DND-41 (cell line): Measurements from ENCODE around the gene SMS.

ENCODE experiments used
- EZH2 ChIP-seq: IDR thresholded peaks from 3 replicates; pipeline ENCODE4 v1.6.1; 2012; ENCODE audit warnings: borderline replicate concordance, low read depth, mild to moderate bottlenecking, moderate library complexity, low read length, inconsistent platforms; ENCODE audit not compliant: severe bottlenecking
- TF ChIP-seq, protein P1 (sequence below): IDR thresholded peaks from 2 replicates; pipeline ENCODE4 v1.5.1; 2012; ENCODE audit warnings: borderline replicate concordance, low read length, moderate library complexity, mild to moderate bottlenecking; ENCODE audit not compliant: poor library complexity, severe bottlenecking; ENCODE audit errors: extremely low read depth

DNA sequence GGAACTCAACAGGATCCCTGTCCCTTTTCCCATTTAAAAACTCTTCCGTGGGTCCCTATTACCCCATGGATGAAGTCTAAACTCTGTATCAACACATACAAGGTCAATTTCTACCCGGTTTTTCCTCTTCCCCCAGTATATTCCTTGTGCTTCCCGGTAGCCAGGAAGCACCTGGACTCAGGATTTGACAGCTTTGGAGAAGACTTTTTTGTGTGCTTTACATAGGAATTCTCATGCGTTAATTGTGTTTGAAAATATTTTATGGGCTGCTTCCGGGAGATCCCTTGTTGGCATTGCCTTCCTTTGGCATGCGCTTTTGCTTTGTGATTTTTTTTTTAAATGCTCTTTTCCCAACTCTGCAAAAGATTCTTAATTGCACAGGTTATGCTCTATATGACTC lies 7.2 kb downstream of the SMS start:
- TF ChIP-seq, protein P1, sequence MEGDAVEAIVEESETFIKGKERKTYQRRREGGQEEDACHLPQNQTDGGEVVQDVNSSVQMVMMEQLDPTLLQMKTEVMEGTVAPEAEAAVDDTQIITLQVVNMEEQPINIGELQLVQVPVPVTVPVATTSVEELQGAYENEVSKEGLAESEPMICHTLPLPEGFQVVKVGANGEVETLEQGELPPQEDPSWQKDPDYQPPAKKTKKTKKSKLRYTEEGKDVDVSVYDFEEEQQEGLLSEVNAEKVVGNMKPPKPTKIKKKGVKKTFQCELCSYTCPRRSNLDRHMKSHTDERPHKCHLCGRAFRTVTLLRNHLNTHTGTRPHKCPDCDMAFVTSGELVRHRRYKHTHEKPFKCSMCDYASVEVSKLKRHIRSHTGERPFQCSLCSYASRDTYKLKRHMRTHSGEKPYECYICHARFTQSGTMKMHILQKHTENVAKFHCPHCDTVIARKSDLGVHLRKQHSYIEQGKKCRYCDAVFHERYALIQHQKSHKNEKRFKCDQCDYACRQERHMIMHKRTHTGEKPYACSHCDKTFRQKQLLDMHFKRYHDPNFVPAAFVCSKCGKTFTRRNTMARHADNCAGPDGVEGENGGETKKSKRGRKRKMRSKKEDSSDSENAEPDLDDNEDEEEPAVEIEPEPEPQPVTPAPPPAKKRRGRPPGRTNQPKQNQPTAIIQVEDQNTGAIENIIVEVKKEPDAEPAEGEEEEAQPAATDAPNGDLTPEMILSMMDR, result no peak
- no peak for TF ChIP-seq EZH2
